Measurements from ENCODE around the gene ZFYVE19. TPM values are rescaled to one million over a fixed set of nuclear protein-coding genes. Genes with fewer than 3 reads are reported as not detected.

ZFYVE19 gene
- total and polyA plus RNA-seq, 2 of the 4 experiments (the other 2 are of a cell fraction) = 22.6 to 29.6 TPM

DNA sequence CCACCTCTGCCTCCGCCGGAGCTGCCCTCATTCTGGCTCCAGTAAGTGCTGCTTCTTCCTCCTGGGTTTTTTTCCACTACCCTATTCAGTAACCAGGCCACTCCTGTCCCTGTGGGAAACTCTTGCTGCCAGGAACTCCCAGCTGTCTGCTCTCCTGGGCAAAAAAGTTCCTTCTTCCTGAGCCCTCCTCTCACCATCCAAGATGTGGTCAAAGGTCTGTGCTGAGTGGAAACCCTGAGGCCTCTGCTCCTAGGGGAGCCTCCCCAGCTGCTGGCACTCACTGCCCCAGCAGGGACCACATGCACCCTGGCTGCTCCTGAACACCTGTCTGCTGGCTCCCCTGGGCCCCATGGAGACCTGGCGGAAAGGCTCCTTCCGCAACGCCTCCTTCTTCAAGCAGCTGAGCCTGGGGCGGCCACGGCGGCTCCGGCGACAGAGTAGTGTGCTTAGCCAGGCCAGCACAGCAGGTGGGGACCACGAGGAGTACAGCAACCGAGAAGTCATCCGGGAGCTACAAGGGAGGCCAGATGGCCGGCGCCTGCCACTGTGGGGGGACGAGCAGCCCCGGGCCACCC lies 36.7 kb upstream of the ZFYVE19 start:
- Histone ChIP-seq H3K14ac (replicated peaks; ENCODE audit: low read depth, low read length) (no peak overlapping the region), H3K4me1 (ENCODE audit: control insufficient read depth, insufficient read depth, low read length) (peaks cover 14% of the 10 kb centered on the region), H4K5ac (ENCODE audit: low read depth, low read length) (no peak overlapping the region), H2AK5ac (ENCODE audit: low read depth, low read length) (no peak overlapping the region), H3K23ac (ENCODE audit: low read depth, low read length) (no peak overlapping the region), H2BK20ac (ENCODE audit: low read depth, low read length) (no peak overlapping the region), H3K4me2 (ENCODE audit: low read depth, low read length) (no peak overlapping the region), H3K9me3 (ENCODE audit: control insufficient read depth, insufficient read depth, low read length) (no peaks in the 10 kb centered on the region), H3K56ac (ENCODE audit: extremely low read depth, insufficient read depth, low read length) (no peak overlapping the region), H3K4me3 (ENCODE audit: insufficient read depth, low read depth, low read length) (no peak overlapping the region), H4K8ac (ENCODE audit: low read depth in 2 of 2, low read length in 2 of 2) (no peak overlapping the region), H3K9me1 (ENCODE audit: insufficient read depth, low read length) (peaks cover 12% of the 10 kb centered on the region), H2AK9ac (replicated peaks; ENCODE audit: low read depth, low read length, poor library complexity) (no peak overlapping the region), H2BK15ac (ENCODE audit: low read depth, low read length) (no peak overlapping the region), H3K9ac (ENCODE audit: low read depth, low read length) (no peak overlapping the region), H3K27me3 (ENCODE audit: control insufficient read depth, insufficient read depth, low read length) (no peaks in the 10 kb centered on the region), H2AFZ (replicated peaks; ENCODE audit: low read length, poor library complexity) (no peak overlapping the region), H2BK5ac (ENCODE audit: low read depth, low read length, poor library complexity, severe bottlenecking) (no peak overlapping the region), H3K4ac (ENCODE audit: low read depth, low read length) (no peak overlapping the region), H4K91ac (ENCODE audit: insufficient read depth, low read depth, low read length) (no peak overlapping the region), H3K36me3 (ENCODE audit: control insufficient read depth, insufficient read depth, low read length) (peaks cover 39% of the 10 kb centered on the region), H3K79me1 (ENCODE audit: low read depth in 1 of 2, low read length in 2 of 2) (no peaks in the 10 kb centered on the region; a peak in 1 of 4 replicates), H4K20me1 (ENCODE audit: insufficient read depth, low read length) (peaks cover 9% of the 10 kb centered on the region; the same call in 1 of the 2 replicates), H2BK120ac (ENCODE audit: low read depth, low read length) (no peak overlapping the region), H3K18ac (ENCODE audit: low read depth, low read length) (no peak overlapping the region), H3K27ac (ENCODE audit: insufficient read depth, low read length) (no peak overlapping the region)
- WGBS, 2 experiments (ENCODE audit: extremely low coverage in 2 of 2, insufficient read length in 1 of 2) = 86% methylated on average over 14 of the region's 17 CpGs; no CpG with 5 or more reads in 1 of the 2 experiments
- ATAC-seq (ENCODE audit: low read depth) (no peak), DNase-seq (no peak)
- in situ Hi-C loops (cut with MboI; ENCODE audit: low sequenced_read_pairs) (no loop called here), intact Hi-C loops (cut with micrococcal nuclease) (no loop called here), dilution Hi-C loops (cut with HindIII; ENCODE audit: low sequenced_read_pairs, unreplicated experiment) (no loop called here)
- CTCF ChIA-PET = no interaction called here
- POLR2A ChIA-PET (ENCODE audit: unreplicated experiment) = no interaction called here
- BruUV-seq (replicated peaks) = no TSS peak
- no peak for TF ChIP-seq RCOR1 (IDR thresholded peaks at IDR 0.05; ENCODE audit: insufficient replicate concordance, low read length)
- TF ChIP-seq, protein P1, sequence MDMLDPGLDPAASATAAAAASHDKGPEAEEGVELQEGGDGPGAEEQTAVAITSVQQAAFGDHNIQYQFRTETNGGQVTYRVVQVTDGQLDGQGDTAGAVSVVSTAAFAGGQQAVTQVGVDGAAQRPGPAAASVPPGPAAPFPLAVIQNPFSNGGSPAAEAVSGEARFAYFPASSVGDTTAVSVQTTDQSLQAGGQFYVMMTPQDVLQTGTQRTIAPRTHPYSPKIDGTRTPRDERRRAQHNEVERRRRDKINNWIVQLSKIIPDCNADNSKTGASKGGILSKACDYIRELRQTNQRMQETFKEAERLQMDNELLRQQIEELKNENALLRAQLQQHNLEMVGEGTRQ (IDR thresholded peaks at IDR 0.05; ENCODE audit: low read depth, low read length) = no peak
